Activated B cell treated with CpG ODN at 0.5 μM for 24 hours (primary cell): ENCODE measurements around the gene SLC25A46. TPM values are rescaled to one million over a fixed set of nuclear protein-coding genes. Genes with fewer than 3 reads are reported as not detected.

ENCODE experiments used
- ATAC-seq: fragments of 200-7000 bp; cut with Tn5 transposase; one replicate; pipeline ENCODE4 v1.10.0; 2021; ENCODE audit warnings: low read depth, mild to moderate bottlenecking, moderate library complexity
- CTCF ChIA-PET: fragments of 350-600 bp; sonication (Branson Sonifier 250); formaldehyde crosslinking; loops from one replicate; lab custom pipeline; 2021; ENCODE audit warnings: antibody characterized with exemption; lab: Charles Lee
- POLR2A ChIA-PET: fragments of 350-600 bp; sonication (Branson Sonifier 250); formaldehyde crosslinking; loops from one replicate; lab custom pipeline; 2021; ENCODE audit warnings: antibody characterized with exemption; lab: Charles Lee
- DNase-seq: peaks from one replicate; pipeline ENCODE4 v3.0.0; 2022
- H3K27ac Mint-ChIP-seq: one replicate; pipeline ENCODE4 v1.8.0; 2020; ENCODE audit warnings: mixed read lengths
- H3K27me3 Mint-ChIP-seq: one replicate; pipeline ENCODE4 v1.8.0; 2021; ENCODE audit warnings: mixed read lengths
- H3K36me3 Mint-ChIP-seq: one replicate; pipeline ENCODE4 v1.8.0; 2021; ENCODE audit warnings: low read depth, mixed read lengths
- H3K4me1 Mint-ChIP-seq: one replicate; pipeline ENCODE4 v1.8.0; 2021; ENCODE audit warnings: mixed read lengths
- H3K4me3 Mint-ChIP-seq: one replicate; pipeline ENCODE4 v1.8.0; 2020; ENCODE audit warnings: mild to moderate bottlenecking, mixed read lengths
- H3K9me3 Mint-ChIP-seq: one replicate; pipeline ENCODE4 v1.8.0; 2020; ENCODE audit warnings: mixed read lengths
- CTCF ChIP-seq: fragments of 200-600 bp; IDR thresholded peaks from one replicate; pipeline ENCODE4 v1.8.0; 2022; ENCODE audit warnings: antibody characterized with exemption, mild to moderate bottlenecking
- intact Hi-C: fragments of 100-400 bp; cut with micrococcal nuclease; formaldehyde crosslinking; loops from one replicate; pipeline ENCODE4 v1.15.1; 2024
- total RNA-seq: library from RNA; stranded (reverse); gene quantifications from 2 replicates; pipeline ENCODE4 v1.2.3, GENCODE V29; 2022

The SLC25A46 gene
- total RNA-seq, 1 donor from 2014 or later, result 42.2 TPM

GRCh38 chr5:110803467-110804326 is 64.9 kb downstream of the SLC25A46 start:
- Mint-ChIP-seq H3K27me3 (no peaks in the 10 kb centered on the region), H3K27ac (no peak overlapping the region), H3K9me3 (peaks cover 8% of the 10 kb centered on the region), H3K4me3 (no peak overlapping the region), H3K4me1 (no peaks in the 10 kb centered on the region), H3K36me3 (no peaks in the 10 kb centered on the region)
- CTCF ChIA-PET, result no interaction called here
- intact Hi-C loops, result no loop called here
- no peak for TF ChIP-seq CTCF
- POLR2A ChIA-PET, result no interaction called here
- DNase-seq (no peak), ATAC-seq (no peak)

GRCh38 chr5:110807169-110807568 is 68.4 kb downstream of the SLC25A46 start:
- DNase-seq (no peak), ATAC-seq (no peak)
- Mint-ChIP-seq H3K4me1 (no peaks in the 10 kb centered on the region), H3K27ac (no peak overlapping the region), H3K27me3 (no peaks in the 10 kb centered on the region), H3K9me3 (peaks cover 5% of the 10 kb centered on the region), H3K4me3 (no peak overlapping the region), H3K36me3 (no peaks in the 10 kb centered on the region)
- intact Hi-C loops, result no loop called here
- no peak for TF ChIP-seq CTCF
- ChIA-PET CTCF (no interaction called here), POLR2A (no interaction called here)

GRCh38 chr5:110809006-110809405 is 70.2 kb downstream of the SLC25A46 start:
- H3K27ac Mint-ChIP-seq, result no peak overlapping the region
- ATAC-seq (no peak), DNase-seq (no peak)
- H3K4me1 Mint-ChIP-seq, result no peaks in the 10 kb centered on the region
- POLR2A ChIA-PET, result no interaction called here
- H3K27me3 Mint-ChIP-seq, result no peaks in the 10 kb centered on the region
- intact Hi-C loops, result no loop called here
- TF ChIP-seq CTCF, result no peak
- H3K4me3 Mint-ChIP-seq, result no peak overlapping the region
- no peaks in the 10 kb centered on the region for H3K36me3 Mint-ChIP-seq
- H3K9me3 Mint-ChIP-seq, result peaks cover 3% of the 10 kb centered on the region
- CTCF ChIA-PET, result no interaction called here

Other genes with a start within 250 kb of the SLC25A46 start
- 2.8 and 3.0 TPM in 2 replicates for gene TMEM232, start 12.3 kb upstream of the SLC25A46 start, total RNA-seq